Osteoblast (primary cell): ENCODE data around the gene CTSS. TPM values are rescaled to one million over a fixed set of nuclear protein-coding genes. Genes with fewer than 3 reads are reported as not detected.
"Not testable (repeated sequence)": the region's sequence is repeated elsewhere in the genome, so short reads cannot be mapped to it uniquely, and the experiment has no call there.

ENCODE experiments used
- DNase-seq: peaks from one replicate; pipeline ENCODE4 v3.0.0; 2011; ENCODE audit warnings: low spot score, mixed read lengths; ENCODE audit not compliant: insufficient read length; ENCODE audit errors: missing footprints
- H2AFZ ChIP-seq: 2 replicates; pipeline ENCODE4 v1.6.0; 2011; ENCODE audit warnings: mild to moderate bottlenecking, low read length
- H3K27ac ChIP-seq: 2 replicates; pipeline ENCODE4 v1.5.1; 2011; ENCODE audit warnings: mild to moderate bottlenecking, low read depth, low read length, moderate library complexity
- H3K27me3 ChIP-seq: 2 replicates; pipeline ENCODE4 v1.6.0; 2012; ENCODE audit warnings: mild to moderate bottlenecking, control low read depth, inconsistent platforms, low read length, moderate library complexity; ENCODE audit not compliant: insufficient read depth
- H3K36me3 ChIP-seq: 2 replicates; pipeline ENCODE4 v1.5.1; 2011; ENCODE audit warnings: mild to moderate bottlenecking, low read length, control low read depth, moderate library complexity; ENCODE audit not compliant: insufficient read depth
- H3K4me1 ChIP-seq: 2 replicates; pipeline ENCODE4 v1.5.1; 2011; ENCODE audit warnings: mild to moderate bottlenecking, low read length, control low read depth, moderate library complexity; ENCODE audit not compliant: insufficient read depth
- H3K4me2 ChIP-seq: 2 replicates; pipeline ENCODE4 v1.6.0; 2011; ENCODE audit warnings: mild to moderate bottlenecking, low read length; ENCODE audit not compliant: insufficient read depth
- H3K4me3 ChIP-seq: fragments of 200-600 bp; sonication (generic); 3 replicates; pipeline ENCODE4 v1.5.1; 2012; ENCODE audit warnings: mild to moderate bottlenecking, low read length, inconsistent platforms; ENCODE audit not compliant: insufficient read depth
- H3K79me2 ChIP-seq: 2 replicates; pipeline ENCODE4 v1.6.0; 2012; ENCODE audit warnings: mild to moderate bottlenecking, low read length, control low read depth, inconsistent platforms; ENCODE audit not compliant: insufficient read depth
- H3K9me3 ChIP-seq: 2 replicates; pipeline ENCODE4 v1.5.1; 2011; ENCODE audit warnings: low read depth, low read length, control low read depth
- H4K20me1 ChIP-seq: 2 replicates; pipeline ENCODE4 v1.6.0; 2012; ENCODE audit warnings: mild to moderate bottlenecking, low read length, control low read depth; ENCODE audit not compliant: insufficient read depth
- CTCF ChIP-seq: IDR thresholded peaks from 2 replicates; pipeline ENCODE4 v1.5.1; 2011; ENCODE audit warnings: mild to moderate bottlenecking, low read depth, low read length, moderate library complexity; ENCODE audit errors: extremely low read depth
- total RNA-seq: library from RNA; depleted of rRNA; stranded (reverse); fragments of >200 nt; gene quantifications from 2 replicates; pipeline ENCODE4 v1.2.3, GENCODE V29; 2012

The CTSS gene
- total RNA-seq, 1 donor: 16.3 TPM

GRCh38 chr1:150775276-150775675 is 9.7 kb upstream of the CTSS start:
- no peaks in the 10 kb centered on the region for H4K20me1 ChIP-seq
- no peak for DNase-seq
- H3K27me3 ChIP-seq: no peaks in the 10 kb centered on the region
- H3K9me3 ChIP-seq: no peaks in the 10 kb centered on the region
- H3K36me3 ChIP-seq: no peaks in the 10 kb centered on the region
- TF ChIP-seq CTCF: no peak
- no peak overlapping the region for H3K4me2 ChIP-seq
- H3K79me2 ChIP-seq: no peaks in the 10 kb centered on the region
- no peaks in the 10 kb centered on the region for H3K4me1 ChIP-seq
- H3K4me3 ChIP-seq: no peak overlapping the region
- H2AFZ ChIP-seq: no peak overlapping the region
- no peak overlapping the region for H3K27ac ChIP-seq

GRCh38 chr1:150772326-150772725 is 6.7 kb upstream of the CTSS start:
- H3K4me1 ChIP-seq: no peaks in the 10 kb centered on the region
- no peaks in the 10 kb centered on the region for H3K27me3 ChIP-seq
- no peak overlapping the region for H2AFZ ChIP-seq
- H3K4me3 ChIP-seq: no peak overlapping the region
- no peak for TF ChIP-seq CTCF
- no peak for DNase-seq
- H3K9me3 ChIP-seq: no peaks in the 10 kb centered on the region
- no peaks in the 10 kb centered on the region for H3K36me3 ChIP-seq
- H3K27ac ChIP-seq: no peak overlapping the region
- H4K20me1 ChIP-seq: no peaks in the 10 kb centered on the region
- H3K79me2 ChIP-seq: no peaks in the 10 kb centered on the region
- no peak overlapping the region for H3K4me2 ChIP-seq

- H2AFZ ChIP-seq, H3K4me3 ChIP-seq, H3K27me3 ChIP-seq, H3K79me2 ChIP-seq, H3K4me2 ChIP-seq, DNase-seq, H4K20me1 ChIP-seq, H3K27ac ChIP-seq, H3K36me3 ChIP-seq, H3K9me3 ChIP-seq: not testable (repeated sequence)
- H3K4me1 ChIP-seq: peaks cover 11% of the 10 kb centered on the region
These were observed 2.1 kb upstream of the CTSS start for GRCh38 chr1:150767704-150768103.

GRCh38 chr1:150765977-150766301 is 361 bp upstream of the CTSS start:
- not testable (repeated sequence) for DNase-seq, H3K27me3 ChIP-seq, H3K36me3 ChIP-seq, H3K79me2 ChIP-seq, H3K9me3 ChIP-seq, H4K20me1 ChIP-seq
- Histone ChIP-seq H3K4me1 (peaks cover 11% of the 10 kb centered on the region), H3K4me2 (peak overlapping the region; percentile 85), H2AFZ (peak overlapping the region; percentile 92), H3K27ac (peak overlapping the region; percentile 49), H3K4me3 (peak overlapping the region; percentile 67)

GRCh38 chr1:150764617-150765101 is 919 bp downstream of the CTSS start:
- H3K4me3 ChIP-seq: peak overlapping the region; percentile 67
- H3K4me1 ChIP-seq: peaks cover 11% of the 10 kb centered on the region
- TF ChIP-seq CTCF: no peak
- peak overlapping the region; percentile 85 for H3K4me2 ChIP-seq
- H3K79me2 ChIP-seq: no peaks in the 10 kb centered on the region
- H3K27me3 ChIP-seq: no peaks in the 10 kb centered on the region
- H2AFZ ChIP-seq: no peak overlapping the region
- no peaks in the 10 kb centered on the region for H3K36me3 ChIP-seq
- no peaks in the 10 kb centered on the region for H4K20me1 ChIP-seq
- no peaks in the 10 kb centered on the region for H3K9me3 ChIP-seq
- no peak for DNase-seq
- no peak overlapping the region for H3K27ac ChIP-seq
